ENCODE measurements around the gene RASEF. TPM values are rescaled to one million over a fixed set of nuclear protein-coding genes. Genes with fewer than 3 reads are reported as not detected.

The RASEF gene
- total RNA-seq, 1 donor from 2014 or later = 10.9 TPM

DNA sequence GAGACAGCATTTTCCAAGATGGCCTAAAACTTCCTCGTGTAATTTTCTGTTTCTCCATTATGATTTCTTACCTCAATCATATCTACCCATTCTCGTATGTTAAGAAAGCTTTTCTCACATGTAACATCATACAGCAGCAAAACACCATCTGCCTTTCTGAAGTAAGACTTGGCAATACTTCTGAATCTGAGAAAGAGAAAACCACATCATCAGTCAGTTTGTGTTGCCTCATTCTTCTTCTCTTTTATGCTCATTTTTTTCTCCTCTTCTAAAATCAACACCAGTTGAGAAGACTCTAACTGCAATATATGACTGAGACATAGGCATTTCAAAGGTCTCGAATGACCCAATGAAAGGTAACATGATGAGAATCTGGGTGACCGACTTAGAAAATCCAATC lies 66.0 kb downstream of the RASEF start:
- no peak for DNase-seq
- Histone ChIP-seq H3K27me3 (no peaks in the 10 kb centered on the region), H3K36me3 (no peaks in the 10 kb centered on the region), H3K4me3 (no peak overlapping the region), H3K27ac (no peak overlapping the region), H3K4me1 (no peaks in the 10 kb centered on the region), H3K9me3 (no peaks in the 10 kb centered on the region)
- intact Hi-C loops (cut with DNase I) = no loop called here
- TF ChIP-seq, protein P1, sequence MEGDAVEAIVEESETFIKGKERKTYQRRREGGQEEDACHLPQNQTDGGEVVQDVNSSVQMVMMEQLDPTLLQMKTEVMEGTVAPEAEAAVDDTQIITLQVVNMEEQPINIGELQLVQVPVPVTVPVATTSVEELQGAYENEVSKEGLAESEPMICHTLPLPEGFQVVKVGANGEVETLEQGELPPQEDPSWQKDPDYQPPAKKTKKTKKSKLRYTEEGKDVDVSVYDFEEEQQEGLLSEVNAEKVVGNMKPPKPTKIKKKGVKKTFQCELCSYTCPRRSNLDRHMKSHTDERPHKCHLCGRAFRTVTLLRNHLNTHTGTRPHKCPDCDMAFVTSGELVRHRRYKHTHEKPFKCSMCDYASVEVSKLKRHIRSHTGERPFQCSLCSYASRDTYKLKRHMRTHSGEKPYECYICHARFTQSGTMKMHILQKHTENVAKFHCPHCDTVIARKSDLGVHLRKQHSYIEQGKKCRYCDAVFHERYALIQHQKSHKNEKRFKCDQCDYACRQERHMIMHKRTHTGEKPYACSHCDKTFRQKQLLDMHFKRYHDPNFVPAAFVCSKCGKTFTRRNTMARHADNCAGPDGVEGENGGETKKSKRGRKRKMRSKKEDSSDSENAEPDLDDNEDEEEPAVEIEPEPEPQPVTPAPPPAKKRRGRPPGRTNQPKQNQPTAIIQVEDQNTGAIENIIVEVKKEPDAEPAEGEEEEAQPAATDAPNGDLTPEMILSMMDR (IDR thresholded peaks at IDR 0.05) = no peak
- no peak for ATAC-seq

DNA sequence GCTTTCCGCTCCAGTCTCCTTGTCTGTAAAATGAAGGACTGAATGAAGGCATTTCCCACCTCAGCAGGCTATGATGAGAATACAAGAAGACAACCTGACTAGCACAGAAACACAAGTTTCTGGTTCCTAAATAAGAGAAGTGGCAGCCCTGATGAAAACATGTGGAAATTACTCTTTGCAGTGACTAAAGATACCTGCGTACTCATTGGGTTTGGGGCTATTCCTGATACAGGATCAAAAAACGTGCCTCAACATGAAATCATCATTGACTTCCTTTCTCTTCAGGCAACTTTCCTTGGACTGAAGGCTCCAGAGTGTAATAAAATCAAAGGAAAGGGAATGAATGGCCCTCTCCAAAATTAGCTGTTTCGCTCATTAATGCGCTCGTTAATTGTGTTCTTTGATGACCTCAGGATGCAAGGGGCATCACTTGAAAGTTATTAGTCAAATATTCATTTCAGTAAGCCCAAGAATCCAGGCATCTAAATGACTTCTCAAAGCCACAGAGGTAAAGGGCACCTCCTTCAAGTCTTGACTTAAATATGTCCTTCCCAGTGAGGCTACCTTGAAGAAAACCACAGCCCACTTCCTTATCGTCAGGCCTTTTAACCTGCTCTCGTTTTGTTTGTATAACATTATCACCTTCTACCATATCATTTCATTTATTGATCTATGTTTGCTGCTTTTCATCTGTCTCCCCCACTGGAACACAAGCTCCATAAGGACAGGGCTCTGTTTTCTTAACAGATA lies 68.9 kb downstream of the RASEF start:
- TF ChIP-seq, protein P1 (IDR thresholded peaks at IDR 0.05) = no peak
- no peaks in the 10 kb centered on the region for H3K9me3 ChIP-seq
- no peaks in the 10 kb centered on the region for H3K27me3 ChIP-seq
- no peak overlapping the region for H3K4me3 ChIP-seq
- no peak overlapping the region for H3K27ac ChIP-seq
- DNase-seq (no peak), ATAC-seq (no peak)
- intact Hi-C loops (cut with DNase I) = no loop called here
- no peaks in the 10 kb centered on the region for H3K36me3 ChIP-seq
- no peaks in the 10 kb centered on the region for H3K4me1 ChIP-seq

DNA sequence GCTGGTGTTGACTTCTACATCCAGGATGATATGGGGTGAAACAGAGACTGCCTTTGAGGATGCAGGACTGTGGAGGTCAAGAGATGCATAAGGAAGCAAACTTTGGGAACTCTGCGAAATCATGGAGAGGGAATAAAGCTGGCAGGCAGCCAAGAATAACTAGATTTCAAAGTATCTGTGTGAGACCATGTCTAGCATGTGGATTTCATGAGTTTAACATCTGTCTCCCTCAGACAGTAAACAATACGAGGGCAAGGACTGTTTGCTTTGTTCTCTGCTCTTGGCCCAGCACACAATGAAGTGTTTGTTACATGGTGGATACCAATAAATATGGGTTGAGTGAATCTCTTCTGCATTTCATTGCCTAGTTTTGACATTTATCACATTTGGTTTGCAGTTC lies 71.3 kb downstream of the RASEF start:
- Histone ChIP-seq H3K4me3 (no peak overlapping the region), H3K9me3 (no peaks in the 10 kb centered on the region), H3K36me3 (no peaks in the 10 kb centered on the region), H3K4me1 (no peaks in the 10 kb centered on the region), H3K27ac (no peak overlapping the region), H3K27me3 (no peaks in the 10 kb centered on the region)
- intact Hi-C loops (cut with DNase I) = no loop called here
- TF ChIP-seq, protein P1 (IDR thresholded peaks at IDR 0.05) = no peak
- ATAC-seq (no peak), DNase-seq (no peak)

DNA sequence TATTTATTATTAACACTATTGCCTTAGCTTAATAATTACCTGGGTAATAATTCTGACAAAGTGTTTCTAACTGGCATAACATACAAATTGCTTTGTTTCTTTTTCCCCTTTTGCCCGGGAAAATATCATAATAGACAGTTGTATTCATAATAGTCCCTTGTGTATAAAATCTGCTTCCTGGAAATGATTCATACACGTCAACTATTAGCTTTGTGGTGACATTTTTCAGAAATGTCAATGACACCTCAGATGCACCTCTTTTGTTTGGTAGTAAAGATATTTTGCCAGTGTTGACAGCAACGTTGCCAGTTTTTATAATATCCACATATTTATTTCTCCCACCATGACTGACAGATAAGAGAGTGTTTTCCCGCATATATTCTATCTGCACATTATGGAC lies 73.0 kb downstream of the RASEF start:
- Histone ChIP-seq H3K4me1 (no peaks in the 10 kb centered on the region), H3K27ac (no peak overlapping the region), H3K4me3 (no peak overlapping the region), H3K36me3 (no peaks in the 10 kb centered on the region), H3K9me3 (no peaks in the 10 kb centered on the region), H3K27me3 (no peaks in the 10 kb centered on the region)
- intact Hi-C loops (cut with DNase I) = no loop called here
- no peak for ATAC-seq
- TF ChIP-seq, protein P1 (IDR thresholded peaks at IDR 0.05) = no peak
- DNase-seq = no peak

DNA sequence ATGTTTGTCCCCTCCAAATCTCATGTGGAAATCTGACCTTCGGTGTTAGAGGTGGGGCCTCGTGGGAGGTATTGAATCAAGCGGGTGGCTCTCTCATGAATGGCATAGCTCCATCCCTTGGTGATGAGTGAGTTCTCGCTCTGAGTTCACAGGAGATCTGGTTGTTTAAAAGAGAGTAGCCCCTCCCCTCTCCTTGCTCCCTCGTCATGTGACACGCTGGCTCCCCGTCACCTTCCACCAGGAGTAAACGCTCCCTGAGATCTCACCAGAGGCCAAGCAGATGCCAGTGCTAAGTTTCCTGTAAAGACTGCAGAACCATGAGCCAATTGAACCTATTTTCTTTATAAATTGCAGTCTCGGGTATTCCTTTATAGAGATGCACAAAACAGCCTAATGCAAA lies 74.5 kb downstream of the RASEF start:
- Histone ChIP-seq H3K4me3 (no peak overlapping the region), H3K9me3 (no peaks in the 10 kb centered on the region), H3K4me1 (no peaks in the 10 kb centered on the region), H3K27ac (no peak overlapping the region), H3K27me3 (no peaks in the 10 kb centered on the region), H3K36me3 (no peaks in the 10 kb centered on the region)
- DNase-seq = no peak
- TF ChIP-seq, protein P1 (IDR thresholded peaks at IDR 0.05) = no peak
- no peak for ATAC-seq
- intact Hi-C loops (cut with DNase I) = no loop called here
